Dendritic cell treated with granulocyte-macrophage colony-stimulating factor and Interleukin-4, amounts not matched to agents 40 ng/mL and 50 ng/mL, for 4 days (primary cell): ENCODE measurements around the gene KRT2.

Source experiments
- H3K27ac Mint-ChIP-seq: one replicate; pipeline ENCODE4 v1.8.0; 2022; ENCODE audit warnings: mild to moderate bottlenecking, mixed read lengths
- H3K27me3 Mint-ChIP-seq: one replicate; pipeline ENCODE4 v1.8.0; 2022; ENCODE audit warnings: mild to moderate bottlenecking, mixed read lengths
- H3K36me3 Mint-ChIP-seq: one replicate; pipeline ENCODE4 v1.8.0; 2022; ENCODE audit warnings: low read depth, mixed read lengths
- H3K4me1 Mint-ChIP-seq: one replicate; pipeline ENCODE4 v1.8.0; 2022; ENCODE audit warnings: low read depth, mixed read lengths
- H3K4me3 Mint-ChIP-seq: one replicate; pipeline ENCODE4 v1.8.0; 2022; ENCODE audit warnings: mild to moderate bottlenecking, moderate library complexity, mixed read lengths
- H3K9me3 Mint-ChIP-seq: one replicate; pipeline ENCODE4 v1.8.0; 2022; ENCODE audit warnings: mixed read lengths
- intact Hi-C: fragments of 100-400 bp; cut with micrococcal nuclease; formaldehyde crosslinking; loops from one replicate; pipeline ENCODE4 v1.15.0; 2022

The KRT2 gene

DNA sequence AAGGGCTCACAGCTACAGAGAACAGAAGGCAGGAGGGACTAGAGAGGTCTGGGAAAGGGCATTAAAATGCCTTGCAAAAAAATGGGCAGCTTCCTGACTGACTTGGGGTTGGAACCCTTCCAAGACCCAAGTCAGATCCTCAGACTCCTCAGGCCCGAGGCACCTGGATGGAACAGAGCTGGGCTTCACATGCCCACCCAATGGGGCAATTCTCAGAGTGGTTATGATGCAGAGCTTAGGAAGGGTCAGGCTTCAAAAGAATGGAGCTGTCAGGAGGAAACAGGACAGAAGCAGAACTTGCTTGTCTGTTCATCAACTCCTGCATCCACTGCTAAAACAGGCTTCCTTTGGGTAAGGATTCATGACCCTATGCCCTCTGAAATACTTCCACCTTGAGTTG is 37.9 kb upstream of the KRT2 start:
- Mint-ChIP-seq H3K4me1 (peaks cover 9% of the 10 kb centered on the region), H3K9me3 (no peaks in the 10 kb centered on the region), H3K4me3 (no peak overlapping the region), H3K27me3 (peaks cover 43% of the 10 kb centered on the region), H3K36me3 (no peaks in the 10 kb centered on the region), H3K27ac (no peak overlapping the region)
- intact Hi-C loops: no loop called here

DNA sequence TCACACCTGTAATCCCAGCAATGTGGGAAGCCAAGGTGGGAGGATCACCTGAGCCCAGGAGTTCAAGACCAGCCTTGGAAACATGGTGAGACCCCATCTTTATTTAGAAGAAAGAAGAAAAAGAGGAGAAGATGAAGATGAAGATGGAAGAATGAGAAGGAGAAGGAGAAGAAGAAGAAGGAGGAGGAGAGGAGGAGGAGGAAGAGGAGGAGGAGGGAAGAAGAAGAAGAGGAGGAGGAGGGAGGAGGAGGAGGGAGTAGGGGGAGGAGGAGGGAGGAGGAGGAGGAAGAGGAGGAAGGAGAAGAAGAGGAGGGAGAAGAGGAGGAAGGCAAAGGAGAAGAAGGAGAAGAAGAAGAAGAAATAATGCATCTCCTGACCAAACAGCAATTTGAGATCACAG is 37.2 kb upstream of the KRT2 start:
- Mint-ChIP-seq H3K27ac (no peak overlapping the region), H3K4me1 (peaks cover 9% of the 10 kb centered on the region), H3K36me3 (no peaks in the 10 kb centered on the region), H3K9me3 (no peaks in the 10 kb centered on the region), H3K4me3 (no peak overlapping the region), H3K27me3 (peaks cover 43% of the 10 kb centered on the region)
- intact Hi-C loops: no loop called here

DNA sequence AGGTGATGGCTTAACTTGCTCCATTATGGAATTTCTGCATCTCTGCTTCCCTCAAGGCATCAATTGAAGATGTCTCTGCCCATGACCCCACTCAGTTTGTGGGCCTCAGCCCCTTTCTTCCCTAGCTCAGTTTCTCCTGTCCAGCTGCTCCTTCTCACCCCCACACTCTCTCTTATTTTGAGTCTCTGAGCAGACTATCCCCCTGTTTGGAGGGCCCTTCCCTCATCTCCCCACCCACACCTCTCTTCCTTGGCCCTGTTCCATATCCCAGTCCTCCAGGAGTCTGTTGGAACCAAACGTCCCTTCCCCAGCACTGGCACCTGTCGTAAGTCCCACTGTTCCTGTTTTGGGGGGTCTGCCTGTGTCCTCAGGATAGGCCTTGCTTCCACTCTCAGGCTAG is 36.5 kb upstream of the KRT2 start:
- no peaks in the 10 kb centered on the region for H3K9me3 Mint-ChIP-seq
- H3K36me3 Mint-ChIP-seq: no peaks in the 10 kb centered on the region
- peaks cover 9% of the 10 kb centered on the region for H3K4me1 Mint-ChIP-seq
- H3K4me3 Mint-ChIP-seq: no peak overlapping the region
- intact Hi-C loops: no loop called here
- peaks cover 43% of the 10 kb centered on the region for H3K27me3 Mint-ChIP-seq
- no peak overlapping the region for H3K27ac Mint-ChIP-seq

DNA sequence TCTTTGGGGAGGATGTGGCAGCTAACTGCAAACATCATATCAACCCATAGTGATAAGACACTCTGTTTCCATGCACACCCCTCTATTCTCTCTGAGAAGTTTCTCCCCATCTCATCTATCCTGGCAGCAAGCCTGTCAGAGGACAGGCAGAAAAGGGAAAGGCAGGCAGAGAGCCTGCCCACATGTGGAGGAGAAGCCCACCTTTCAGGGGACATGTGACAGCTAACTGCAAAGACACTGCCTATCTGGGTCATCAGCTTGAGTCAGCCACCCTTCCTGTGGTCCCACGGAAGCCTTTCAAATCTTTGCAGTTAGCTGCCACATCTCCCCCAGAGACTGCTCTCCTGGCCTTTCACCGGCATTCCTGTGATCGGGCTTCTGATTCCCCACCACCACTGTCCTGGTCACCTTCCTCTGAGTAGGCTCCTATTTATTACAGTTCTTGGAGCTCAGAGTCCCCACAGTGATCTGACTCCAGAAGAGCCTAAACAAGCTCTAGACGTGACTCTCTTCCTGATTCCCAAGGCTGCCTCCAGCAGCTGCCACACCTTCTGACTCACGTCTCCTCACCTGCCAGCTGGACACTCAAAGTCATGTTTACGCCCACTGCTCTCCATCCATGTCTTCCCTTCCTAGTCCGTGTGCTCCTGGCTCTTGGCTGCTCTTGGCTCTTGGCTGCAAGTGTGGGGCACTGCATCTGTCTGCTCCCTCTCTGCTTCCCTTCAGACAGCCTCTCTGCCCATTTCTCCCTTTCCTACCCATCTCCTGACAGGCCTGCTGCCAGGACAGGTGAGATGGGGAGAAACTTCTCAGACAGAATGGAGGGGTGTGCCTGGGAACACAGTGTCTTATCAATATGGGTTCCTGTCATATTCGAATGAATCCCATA is 35.7 kb upstream of the KRT2 start:
- H3K27ac Mint-ChIP-seq: no peak overlapping the region

DNA sequence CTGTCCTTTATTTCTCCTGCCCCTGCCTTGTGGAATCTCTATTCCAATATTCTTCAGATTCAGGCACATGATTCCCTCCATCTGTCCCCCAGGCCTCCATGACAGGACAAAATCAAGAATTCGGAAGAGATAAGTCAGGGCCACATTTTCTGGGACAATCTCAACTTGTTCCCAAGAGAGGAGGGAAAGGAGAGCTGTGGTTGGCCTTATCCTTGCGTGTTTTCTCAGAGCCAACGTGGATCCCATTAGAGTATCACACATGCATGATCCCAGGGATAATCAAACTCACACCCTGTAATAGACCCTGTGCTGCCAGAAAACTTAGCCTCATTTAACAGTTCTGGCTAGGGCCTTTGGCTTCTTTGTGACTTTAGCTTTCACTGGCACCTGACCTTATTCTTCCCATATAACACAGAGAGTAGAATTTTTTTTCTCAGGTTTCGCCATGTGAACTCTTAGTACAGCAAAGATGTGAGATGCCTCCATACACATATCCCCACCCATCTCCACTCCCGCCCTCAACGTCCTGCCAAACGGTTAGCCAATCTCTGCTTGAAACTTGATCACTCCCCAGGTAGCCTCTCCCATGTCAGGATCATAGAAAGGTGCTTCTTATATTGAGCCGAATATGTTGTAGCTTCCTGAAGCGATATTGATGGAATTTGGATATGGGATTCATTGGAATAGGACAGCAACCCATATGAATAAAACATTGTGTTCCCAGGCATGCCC is 34.9 kb upstream of the KRT2 start:
- Mint-ChIP-seq H3K4me3 (no peak overlapping the region), H3K27ac (no peak overlapping the region)
- intact Hi-C loops: no loop called here

More for the DNA sequence above, 35.7 kb upstream of the KRT2 start:
- intact Hi-C loops: no loop called here
- Mint-ChIP-seq H3K4me1 (peaks cover 9% of the 10 kb centered on the region), H3K27me3 (peaks cover 40% of the 10 kb centered on the region), H3K36me3 (no peaks in the 10 kb centered on the region), H3K4me3 (no peak overlapping the region), H3K9me3 (no peaks in the 10 kb centered on the region)

DNA sequence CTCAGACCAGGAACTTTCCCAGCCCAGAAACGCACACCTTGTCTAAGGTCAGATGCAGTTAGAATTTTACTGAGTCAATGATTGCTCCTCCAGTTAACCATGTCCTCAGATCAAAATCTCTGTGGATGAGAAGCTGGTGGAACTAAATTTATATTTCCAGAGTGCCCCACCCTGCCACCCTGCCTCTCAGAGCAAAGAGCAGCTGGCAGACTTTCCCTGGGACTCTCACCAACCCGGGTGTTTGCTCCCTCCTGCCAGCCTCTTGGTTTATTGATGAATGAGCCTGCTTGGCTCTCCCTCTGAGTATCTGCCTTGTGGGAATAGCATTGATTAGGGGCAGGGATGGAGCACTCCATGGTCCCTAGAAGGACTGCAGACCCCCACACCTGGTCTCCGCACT is 34.1 kb upstream of the KRT2 start:
- no peak overlapping the region for H3K27ac Mint-ChIP-seq
- peaks cover 23% of the 10 kb centered on the region for H3K27me3 Mint-ChIP-seq
- peaks cover 5% of the 10 kb centered on the region for H3K4me1 Mint-ChIP-seq
- H3K36me3 Mint-ChIP-seq: no peaks in the 10 kb centered on the region
- intact Hi-C loops: no loop called here
- no peak overlapping the region for H3K4me3 Mint-ChIP-seq
- no peaks in the 10 kb centered on the region for H3K9me3 Mint-ChIP-seq

More for the DNA sequence above, 34.9 kb upstream of the KRT2 start:
- Mint-ChIP-seq H3K4me1 (peaks cover 9% of the 10 kb centered on the region), H3K36me3 (no peaks in the 10 kb centered on the region), H3K9me3 (no peaks in the 10 kb centered on the region), H3K27me3 (peaks cover 31% of the 10 kb centered on the region)

DNA sequence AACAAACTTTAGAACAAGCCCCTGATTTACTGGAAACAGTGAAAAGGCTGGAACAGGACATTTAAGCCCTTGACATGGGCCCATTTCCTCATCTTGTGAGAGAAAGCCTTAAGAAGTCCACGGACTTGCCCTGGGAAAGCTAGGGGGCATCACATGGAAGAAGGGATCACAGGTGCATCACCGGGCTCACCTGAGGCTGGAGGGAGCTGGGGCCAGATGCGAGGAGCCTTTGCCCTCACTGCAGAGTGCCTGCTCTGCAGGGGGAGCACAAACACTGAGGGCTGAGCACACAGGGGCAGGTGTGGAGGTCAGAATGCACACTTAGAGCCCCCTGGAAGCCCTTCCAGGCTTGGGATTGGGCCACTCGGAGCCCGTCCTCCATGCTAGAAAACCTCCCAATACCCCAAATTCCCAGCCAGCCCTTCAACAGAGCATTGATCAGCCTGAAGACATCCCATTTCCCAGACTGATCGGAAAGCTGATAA is 33.4 kb upstream of the KRT2 start:
- no peak overlapping the region for H3K4me3 Mint-ChIP-seq
- H3K27me3 Mint-ChIP-seq: peaks cover 17% of the 10 kb centered on the region
- H3K36me3 Mint-ChIP-seq: no peaks in the 10 kb centered on the region
- no peaks in the 10 kb centered on the region for H3K9me3 Mint-ChIP-seq
- H3K27ac Mint-ChIP-seq: no peak overlapping the region
- intact Hi-C loops: no loop called here
- H3K4me1 Mint-ChIP-seq: no peaks in the 10 kb centered on the region

DNA sequence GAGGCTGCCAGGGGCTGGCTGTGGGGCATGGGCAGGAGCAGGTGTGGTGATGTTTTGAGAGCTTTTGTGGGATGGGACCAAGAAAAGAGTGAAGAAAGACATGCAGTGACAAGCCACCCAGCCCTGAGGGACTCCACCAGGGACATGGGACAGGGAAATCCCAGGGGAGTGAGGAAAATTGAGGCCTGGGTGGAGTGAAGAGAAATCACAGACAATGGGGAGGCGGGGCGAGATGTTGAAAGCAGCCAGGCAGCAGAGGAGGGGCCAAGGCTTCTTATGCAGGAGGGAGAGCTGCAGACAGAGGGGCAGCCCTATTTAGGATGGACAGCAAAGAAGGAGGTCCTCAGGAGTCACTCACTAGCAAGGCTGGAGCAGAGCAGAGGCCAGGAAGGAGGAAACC is 32.4 kb upstream of the KRT2 start:
- Mint-ChIP-seq H3K27ac (no peak overlapping the region), H3K4me1 (no peaks in the 10 kb centered on the region), H3K9me3 (no peaks in the 10 kb centered on the region), H3K36me3 (no peaks in the 10 kb centered on the region), H3K4me3 (no peak overlapping the region), H3K27me3 (peaks cover 17% of the 10 kb centered on the region)
- intact Hi-C loops: no loop called here

DNA sequence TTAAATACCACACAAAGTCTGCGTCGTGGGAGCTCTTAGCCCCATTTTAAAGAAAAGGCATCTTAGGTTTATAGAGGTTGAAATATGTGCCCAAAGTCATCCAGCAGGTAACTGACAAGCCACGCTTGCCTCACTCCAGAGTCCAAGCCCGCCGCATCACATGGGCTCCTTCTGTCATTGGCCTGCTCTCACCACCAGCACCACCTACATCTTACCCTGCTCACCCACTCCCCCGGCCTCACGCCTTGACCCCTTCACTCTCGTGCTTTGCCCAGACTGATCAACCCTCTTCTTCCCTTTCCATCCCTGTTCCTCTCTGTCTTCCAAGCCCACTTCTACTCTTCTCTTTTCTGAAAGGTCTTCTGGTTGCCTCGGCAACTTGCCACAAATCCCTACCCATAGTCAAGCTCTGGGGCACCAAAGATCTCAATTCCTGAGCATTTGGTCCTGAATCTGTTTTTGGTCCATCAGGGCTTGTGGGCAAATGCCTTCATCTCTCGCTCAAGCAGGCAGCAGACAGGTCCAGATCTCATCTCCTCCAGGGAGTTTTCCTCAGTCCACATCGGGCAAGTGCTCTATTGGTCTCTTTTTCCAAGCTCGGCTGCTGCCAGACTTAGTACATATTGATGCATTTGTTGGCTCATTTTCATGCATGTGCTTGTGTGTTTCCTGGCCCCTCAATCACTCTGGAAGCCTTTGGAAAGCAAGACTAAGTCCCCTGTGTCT is 31.7 kb upstream of the KRT2 start:
- intact Hi-C loops: loop anchor here (2.0 kb wide), 1 partner anchor 27 kb away; no protein-coding TSS in a partner anchor
- H3K4me1 Mint-ChIP-seq: no peaks in the 10 kb centered on the region
- H3K9me3 Mint-ChIP-seq: no peaks in the 10 kb centered on the region
- peaks cover 14% of the 10 kb centered on the region for H3K27me3 Mint-ChIP-seq
- no peak overlapping the region for H3K4me3 Mint-ChIP-seq
- H3K27ac Mint-ChIP-seq: no peak overlapping the region
- H3K36me3 Mint-ChIP-seq: no peaks in the 10 kb centered on the region

DNA sequence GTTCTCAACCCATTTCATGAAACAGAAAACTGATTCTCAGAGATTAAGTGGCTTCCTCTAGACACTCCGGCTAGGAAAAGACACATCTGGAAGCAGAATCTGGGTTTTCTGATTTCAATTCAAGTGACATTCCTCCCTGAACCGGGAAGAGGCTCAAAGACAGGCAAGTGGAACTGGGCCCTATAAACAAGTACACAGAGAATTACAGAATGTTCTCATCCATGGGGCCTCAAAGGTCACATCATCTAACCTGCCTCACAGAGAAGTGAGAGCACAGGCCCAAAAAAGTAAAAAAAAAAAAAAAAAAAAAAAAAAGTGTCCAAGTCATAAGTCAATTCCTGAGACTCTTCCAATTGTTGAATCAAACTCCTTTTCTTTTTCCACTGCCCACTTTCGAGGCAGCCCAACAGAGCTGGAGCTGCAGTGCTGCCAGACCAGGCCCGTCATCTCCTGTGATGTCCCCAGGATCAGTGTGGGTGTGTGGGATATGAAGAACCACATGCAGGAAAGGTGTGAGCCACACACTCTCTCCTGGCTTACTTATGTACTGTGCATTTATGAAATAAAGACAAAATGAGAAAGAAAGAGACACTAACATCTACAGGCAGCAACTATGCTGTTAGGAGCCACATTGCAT is 31.0 kb upstream of the KRT2 start:
- Mint-ChIP-seq H3K36me3 (no peaks in the 10 kb centered on the region), H3K4me3 (no peak overlapping the region), H3K4me1 (no peaks in the 10 kb centered on the region), H3K9me3 (no peaks in the 10 kb centered on the region), H3K27me3 (peaks cover 11% of the 10 kb centered on the region), H3K27ac (no peak overlapping the region)
- intact Hi-C loops: loop anchor here (2.0 kb wide), 1 partner anchor 28 kb away; no protein-coding TSS in a partner anchor

DNA sequence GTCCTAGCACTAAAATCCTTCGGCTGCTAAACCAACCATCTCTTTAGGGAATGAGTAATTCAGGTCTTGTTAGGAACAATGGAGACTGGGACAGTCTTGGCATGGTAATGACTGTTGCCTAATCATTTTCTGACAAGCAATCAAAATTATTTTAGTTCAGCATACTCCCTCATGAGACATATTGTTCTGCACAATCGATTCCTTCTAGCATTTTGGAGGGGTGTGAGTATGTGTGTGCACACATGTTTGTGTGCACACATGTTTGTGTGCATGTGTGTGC is 30.3 kb upstream of the KRT2 start:
- intact Hi-C loops: loop anchor here (2.0 kb wide), 1 partner anchor 28 kb away; no protein-coding TSS in a partner anchor
- H3K4me1 Mint-ChIP-seq: no peaks in the 10 kb centered on the region

DNA sequence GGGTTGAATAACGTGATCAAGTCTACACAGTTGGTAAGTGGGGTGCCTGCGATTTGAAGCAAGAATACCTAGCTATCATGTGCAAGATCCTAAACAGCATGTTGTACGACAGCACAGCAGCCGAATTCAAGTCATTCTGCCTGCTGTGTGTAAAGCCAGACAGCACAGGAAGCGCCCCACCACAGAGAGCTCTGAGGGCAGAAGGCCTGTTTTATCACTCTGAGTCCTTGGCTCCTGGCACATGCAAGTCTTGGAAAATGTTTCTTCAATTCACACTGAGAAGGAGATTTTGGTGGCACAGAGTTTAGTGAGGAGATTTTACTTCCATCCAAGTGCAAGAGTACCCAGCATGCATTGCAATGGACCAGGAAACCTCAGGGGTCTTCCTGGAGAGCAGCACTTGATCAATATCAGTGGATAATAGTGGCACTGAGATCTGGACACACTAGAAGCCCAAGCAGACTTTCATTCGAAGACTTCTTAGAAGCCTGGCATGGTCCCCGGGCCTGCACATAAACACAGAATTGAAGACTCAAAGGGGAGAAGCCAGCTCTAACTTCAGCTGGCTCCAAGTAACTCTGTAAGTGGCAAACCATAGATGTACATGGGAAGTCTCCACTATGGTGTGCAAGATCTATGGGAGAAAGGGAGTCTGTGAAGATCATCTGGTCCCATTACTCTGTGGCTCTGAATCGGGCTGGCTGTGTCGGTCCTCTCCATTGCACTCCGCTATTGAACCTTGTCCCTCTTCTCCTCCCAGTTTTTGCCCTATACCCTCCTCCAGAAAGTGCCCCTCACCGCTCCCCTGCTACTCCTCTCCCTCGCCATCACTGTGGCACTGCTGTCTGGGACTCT is 29.7 kb upstream of the KRT2 start:
- H3K27me3 Mint-ChIP-seq: peaks cover 10% of the 10 kb centered on the region
- H3K36me3 Mint-ChIP-seq: no peaks in the 10 kb centered on the region
- H3K27ac Mint-ChIP-seq: no peak overlapping the region
- H3K9me3 Mint-ChIP-seq: no peaks in the 10 kb centered on the region
- H3K4me3 Mint-ChIP-seq: no peak overlapping the region
- intact Hi-C loops: loop anchor here (2.0 kb wide), 1 partner anchor 29 kb away; no protein-coding TSS in a partner anchor
- H3K4me1 Mint-ChIP-seq: no peaks in the 10 kb centered on the region

More for the DNA sequence above, 30.3 kb upstream of the KRT2 start:
- Mint-ChIP-seq H3K27ac (no peak overlapping the region), H3K9me3 (no peaks in the 10 kb centered on the region), H3K36me3 (no peaks in the 10 kb centered on the region), H3K4me3 (no peak overlapping the region), H3K27me3 (peaks cover 10% of the 10 kb centered on the region)

DNA sequence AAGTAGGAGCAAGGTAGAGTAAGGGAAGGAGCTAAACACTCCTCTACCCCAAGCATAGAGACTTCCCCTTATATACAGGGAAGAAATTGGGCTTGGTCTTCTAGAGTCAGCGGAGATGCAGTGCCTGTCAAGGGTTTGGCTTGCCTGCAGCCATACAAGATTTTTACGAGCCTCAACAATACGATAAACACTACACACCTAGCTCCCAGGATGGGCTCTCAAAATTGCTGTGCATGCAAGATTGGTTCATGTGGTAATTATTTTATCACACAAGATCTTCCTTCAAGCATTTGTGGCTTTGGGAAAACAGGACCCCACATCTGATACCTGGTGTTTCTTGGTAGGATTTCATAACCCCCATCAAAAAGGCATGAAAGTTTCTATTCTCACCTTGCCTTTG is 28.4 kb upstream of the KRT2 start, which contains the start of gene KRT1:
TSS of gene KRT1 (minus strand) at position 45 of the 400 bp plus-strand sequence. CDS start 59 bp downstream, outside the sequence.
- Mint-ChIP-seq H3K27ac (no peak within 1 kb of the TSS), H3K27me3 (peaks cover 10% of the 10 kb centered on the region), H3K9me3 (no peaks in the 10 kb centered on the region), H3K36me3 (no peaks in the 10 kb centered on the region), H3K4me3 (no peak within 1 kb of the TSS), H3K4me1 (no peaks in the 10 kb centered on the region)
- intact Hi-C loops: no loop called here
